Stimulated activated CD8-positive, alpha-beta memory T cell treated with anti-CD3 and anti-CD28 coated beads, Interleukin-4, amount 100 ng/mL, for 24 hours (primary cell): ENCODE measurements around the gene ATG10.
"Not testable (repeated sequence)": the region's sequence is repeated elsewhere in the genome, so short reads cannot be mapped to it uniquely, and the experiment has no call there.

Source experiments
- DNase-seq: peaks from one replicate; pipeline ENCODE4 v3.0.0-alpha.2; 2020; ENCODE audit warnings: low read depth

ATG10 gene

GRCh38 chr5:82222597-82223574 lies 251.1 kb downstream of the ATG10 start:
- no peak for DNase-seq

GRCh38 chr5:82225525-82226172 lies 253.8 kb downstream of the ATG10 start:
- peak; percentile 30 for DNase-seq

- no peak for DNase-seq
These were observed 263.1 kb downstream of the ATG10 start for GRCh38 chr5:82234885-82235284.

GRCh38 chr5:82244151-82244550 lies 272.3 kb downstream of the ATG10 start:
- no peak for DNase-seq

- DNase-seq = no peak
These were observed 273.2 kb downstream of the ATG10 start for GRCh38 chr5:82244854-82245635.

GRCh38 chr5:82246960-82247574 lies 275.2 kb downstream of the ATG10 start:
- DNase-seq = no peak

- no peak for DNase-seq
These were observed 280.9 kb downstream of the ATG10 start for GRCh38 chr5:82252744-82253143.

GRCh38 chr5:82255844-82256243 lies 284.0 kb downstream of the ATG10 start:
- DNase-seq = no peak

GRCh38 chr5:82257247-82257646 lies 285.4 kb downstream of the ATG10 start:
- no peak for DNase-seq

GRCh38 chr5:82257729-82258128 lies 285.9 kb downstream of the ATG10 start:
- DNase-seq = no peak

- DNase-seq = no peak
These were observed 287.5 kb downstream of the ATG10 start for GRCh38 chr5:82259172-82259800.

- DNase-seq = no peak
These were observed 293.2 kb downstream of the ATG10 start for GRCh38 chr5:82265047-82265446.

- not testable (repeated sequence) for DNase-seq
These were observed 295.6 kb downstream of the ATG10 start for GRCh38 chr5:82267297-82267933.

GRCh38 chr5:82269363-82269762 lies 297.5 kb downstream of the ATG10 start:
- not testable (repeated sequence) for DNase-seq

GRCh38 chr5:82272571-82273356 lies 300.9 kb downstream of the ATG10 start:
- DNase-seq = not testable (repeated sequence)

- not testable (repeated sequence) for DNase-seq
These were observed 301.6 kb downstream of the ATG10 start for GRCh38 chr5:82273426-82273825.

GRCh38 chr5:82274343-82275211 lies 302.8 kb downstream of the ATG10 start:
- no peak for DNase-seq

- no peak for DNase-seq
These were observed 303.4 kb downstream of the ATG10 start for GRCh38 chr5:82275216-82275664.
